GM21576 (cell line): ENCODE results near the gene ATP6V1G1.
"Not testable (repeated sequence)": the region's sequence is repeated elsewhere in the genome, so short reads cannot be mapped to it uniquely, and the experiment has no call there.

ENCODE experiments used
- ATAC-seq: cut with Tn5 transposase; IDR thresholded peaks from one replicate; pipeline ENCODE4 v1.9.1; 2021; ENCODE audit warnings: mild to moderate bottlenecking, moderate library complexity; ENCODE audit not compliant: unreplicated experiment

Gene ATP6V1G1

DNA sequence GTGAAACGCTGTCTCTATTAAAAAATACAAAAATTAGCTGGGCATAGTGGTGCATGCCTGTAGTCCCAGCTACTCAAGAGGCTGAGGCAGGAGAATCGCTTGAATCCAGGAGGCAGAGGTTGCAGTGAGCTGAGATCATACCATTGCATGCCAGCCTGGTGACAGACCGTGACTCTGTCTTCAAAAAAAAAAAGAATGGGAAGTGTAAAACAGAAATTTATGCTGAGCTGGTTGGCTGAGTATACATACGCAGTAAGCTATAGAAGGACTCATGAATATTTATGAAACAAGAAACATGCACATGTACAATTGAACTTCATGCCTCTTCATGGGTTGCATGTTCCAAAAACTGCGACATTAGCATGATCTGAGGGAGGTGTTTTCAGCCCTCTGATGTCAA lies 10.8 kb upstream of the ATP6V1G1 start:
- ATAC-seq = not testable (repeated sequence)

DNA sequence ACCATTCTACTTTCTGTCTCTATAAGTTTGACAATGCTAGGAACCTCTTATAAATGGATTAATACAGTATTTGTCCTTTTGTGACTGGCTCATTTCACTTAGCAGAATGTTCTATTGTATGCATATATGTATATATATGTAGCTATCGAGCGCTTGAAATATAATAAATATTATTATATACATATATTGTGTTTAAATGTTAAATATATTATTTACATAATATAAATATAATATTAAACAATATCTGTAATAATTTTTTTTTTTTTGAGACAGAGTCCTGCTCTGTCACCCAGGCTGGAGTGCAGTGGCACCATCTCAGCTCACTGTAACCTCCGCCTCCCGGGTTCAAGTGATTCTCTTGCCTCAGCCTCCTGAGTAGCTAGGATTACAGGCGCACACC lies 9.4 kb upstream of the ATP6V1G1 start:
- ATAC-seq = not testable (repeated sequence)

GRCh38 chr9:114580609-114581193 lies 6.9 kb upstream of the ATP6V1G1 start:
- no peak for ATAC-seq

GRCh38 chr9:114583371-114584155 lies 4.0 kb upstream of the ATP6V1G1 start:
- no peak for ATAC-seq

DNA sequence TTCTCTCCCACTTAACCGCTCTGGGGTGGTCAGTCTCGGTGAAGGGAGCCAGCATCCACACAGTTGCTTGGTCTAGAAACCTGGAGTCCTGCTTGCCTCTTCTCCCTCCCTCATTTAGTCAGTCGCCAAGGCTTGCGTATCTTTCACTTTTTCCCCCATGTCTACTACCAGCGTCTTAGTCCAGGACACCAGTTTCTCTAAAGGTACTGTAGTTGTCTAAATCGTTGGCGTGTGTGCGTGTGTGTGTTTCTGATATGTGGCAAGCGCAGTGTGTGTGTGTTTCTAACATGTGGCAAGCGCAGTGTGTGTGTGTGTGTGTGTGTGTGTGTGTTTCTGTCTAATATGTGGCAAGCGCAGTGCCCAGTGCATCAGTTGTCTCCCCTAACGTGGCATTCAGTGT lies 641 bp downstream of the ATP6V1G1 start:
- ATAC-seq = no peak

- no peak for ATAC-seq
These were observed 1.3 kb downstream of the ATP6V1G1 start for GRCh38 chr9:114588651-114589526.

DNA sequence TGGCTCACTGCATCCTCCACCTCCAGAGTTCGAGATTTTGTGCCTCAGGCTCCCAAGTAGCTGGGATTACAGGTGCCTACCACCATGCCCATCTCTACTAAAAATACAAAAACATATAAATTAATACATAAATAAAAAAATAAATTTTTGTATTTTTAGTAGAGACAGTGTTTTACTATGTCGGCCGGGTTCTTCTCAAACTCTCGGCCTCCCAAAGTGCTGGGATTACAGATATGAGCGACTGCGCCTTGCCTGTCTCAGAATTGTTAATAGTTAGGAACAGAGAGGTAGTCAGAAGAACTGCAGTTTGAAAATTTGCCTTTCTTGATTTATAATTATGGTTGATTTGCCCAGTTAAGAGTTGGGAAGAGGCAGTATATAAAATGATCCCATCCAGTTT lies 2.8 kb downstream of the ATP6V1G1 start:
- no peak for ATAC-seq

GRCh38 chr9:114591291-114591787 lies 3.8 kb downstream of the ATP6V1G1 start:
- no peak for ATAC-seq

- ATAC-seq = no peak
These were observed 4.3 kb downstream of the ATP6V1G1 start for GRCh38 chr9:114591849-114592248.

DNA sequence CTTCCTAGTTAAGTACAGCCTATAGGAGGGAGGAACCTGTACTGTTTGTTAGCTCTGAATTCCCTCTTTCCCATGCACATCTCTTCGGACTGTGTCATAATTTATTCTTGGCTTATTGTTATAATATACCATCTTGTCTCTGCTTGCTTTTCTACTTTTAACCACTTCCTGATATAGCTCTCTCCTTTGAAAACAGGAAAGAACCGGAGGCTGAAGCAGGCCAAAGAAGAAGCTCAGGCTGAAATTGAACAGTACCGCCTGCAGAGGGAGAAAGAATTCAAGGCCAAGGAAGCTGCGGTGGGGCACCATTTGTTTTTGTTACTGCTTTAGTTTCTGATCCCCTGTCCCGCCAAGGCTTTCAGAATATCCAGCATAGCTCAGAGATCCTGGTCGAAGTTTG lies 4.8 kb downstream of the ATP6V1G1 start:
- no peak for ATAC-seq

DNA sequence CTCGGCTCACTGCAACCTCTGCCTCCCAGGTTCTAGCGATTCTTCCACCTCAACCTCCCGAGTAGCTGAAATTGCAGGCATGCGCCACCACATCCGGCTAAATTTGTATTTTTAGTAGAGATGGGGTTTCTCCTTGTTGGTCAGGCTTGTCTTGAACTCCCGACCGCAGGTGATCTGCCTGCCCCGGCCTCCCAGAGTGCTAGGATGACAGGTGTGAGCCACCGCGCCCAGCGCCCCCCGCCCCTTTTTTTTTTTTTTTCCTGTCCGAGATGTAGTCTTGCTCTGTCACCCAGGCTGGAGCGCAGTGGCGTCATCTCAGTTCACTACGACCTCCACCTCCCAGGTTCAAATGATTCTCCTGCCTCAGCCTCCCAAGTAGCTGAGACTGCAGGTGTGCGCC lies 6.6 kb downstream of the ATP6V1G1 start:
- ATAC-seq = no peak

GRCh38 chr9:114600502-114601248 lies 13.1 kb downstream of the ATP6V1G1 start:
- not testable (repeated sequence) for ATAC-seq

DNA sequence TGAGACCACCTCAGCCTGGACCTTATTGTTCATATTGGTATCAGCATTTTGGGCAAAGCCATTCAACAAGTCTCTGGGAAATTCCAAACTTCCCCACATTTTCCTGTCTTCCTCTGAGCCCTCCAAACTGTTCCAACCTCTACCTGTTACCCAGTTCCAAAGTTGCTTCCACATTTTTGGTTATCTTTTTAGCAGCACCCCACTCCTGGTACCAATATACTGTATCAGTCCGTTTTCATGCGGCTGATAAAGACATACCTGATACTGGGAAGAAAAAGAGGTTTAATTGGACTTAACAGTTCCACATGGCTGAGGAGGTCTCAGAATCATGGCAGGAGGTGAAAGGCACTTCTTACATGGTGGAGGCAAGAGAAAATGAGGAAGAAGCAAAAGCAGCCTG lies 14.2 kb downstream of the ATP6V1G1 start:
- ATAC-seq = not testable (repeated sequence)

DNA sequence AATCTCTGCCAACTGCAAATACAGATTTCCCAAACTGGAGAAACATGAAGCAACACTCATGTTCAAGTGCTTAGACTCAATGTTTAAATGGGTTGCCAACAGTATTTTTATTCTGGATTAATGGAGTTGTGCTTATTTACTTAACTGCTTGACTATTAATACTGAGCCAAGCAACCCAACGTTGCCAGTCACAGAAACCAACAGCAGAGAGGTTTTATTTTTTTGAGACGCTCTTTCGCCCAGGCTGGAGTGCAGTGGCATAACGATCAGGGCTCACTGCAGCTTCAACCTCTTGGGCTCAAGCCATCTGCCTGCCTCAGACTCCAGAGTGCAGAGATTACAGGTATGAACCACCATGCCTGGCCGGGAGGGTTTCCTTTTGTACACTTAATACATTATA lies 15.1 kb downstream of the ATP6V1G1 start:
- no peak for ATAC-seq

DNA sequence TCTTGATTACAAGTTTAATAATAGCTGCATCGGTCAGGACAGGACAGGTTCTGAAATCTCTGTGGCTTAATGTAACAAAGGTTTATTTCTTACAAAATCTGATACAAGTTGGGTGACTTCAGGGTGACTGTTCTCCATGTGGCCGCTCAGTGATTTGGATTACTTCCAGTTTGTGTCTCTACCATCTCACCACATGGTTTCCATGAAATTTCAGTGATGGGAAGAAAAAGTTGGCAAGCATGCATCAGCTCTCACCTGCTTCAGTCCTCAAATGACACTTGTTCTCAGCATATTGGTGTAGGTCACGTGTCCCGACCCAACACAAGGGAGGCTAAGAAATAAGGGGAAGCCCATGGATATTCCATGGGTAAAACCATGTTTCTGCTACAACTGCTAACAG lies 15.7 kb downstream of the ATP6V1G1 start:
- no peak for ATAC-seq

GRCh38 chr9:114604989-114605388 lies 17.4 kb downstream of the ATP6V1G1 start:
- no peak for ATAC-seq

GRCh38 chr9:114606068-114606467 lies 18.5 kb downstream of the ATP6V1G1 start:
- no peak for ATAC-seq

- no peak for ATAC-seq
These were observed 19.1 kb downstream of the ATP6V1G1 start for GRCh38 chr9:114606597-114607207.

GRCh38 chr9:114607671-114608524 lies 20.3 kb downstream of the ATP6V1G1 start:
- peak; percentile 31 for ATAC-seq

DNA sequence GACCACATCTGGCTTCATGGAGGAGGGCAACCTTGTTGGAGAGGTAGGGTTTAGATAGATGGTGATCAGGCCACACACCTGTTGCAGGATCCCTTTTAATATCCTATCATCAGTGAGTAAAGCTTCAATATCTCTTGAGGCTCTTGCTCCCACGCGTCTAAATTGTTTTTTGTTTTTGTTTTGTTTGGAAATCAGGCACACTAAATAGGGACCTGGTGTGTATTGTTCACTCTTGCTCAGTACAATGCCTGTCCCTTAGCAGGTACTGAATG lies 20.9 kb downstream of the ATP6V1G1 start:
- no peak for ATAC-seq
